Kidney epithelial cell (primary cell): Measurements from ENCODE around the gene PBOV1. TPM values are rescaled to one million over a fixed set of nuclear protein-coding genes. Genes with fewer than 3 reads are reported as not detected.

Experiments
- DNase-seq: peaks from one replicate; pipeline ENCODE4 v3.0.0-alpha.2; 2010; ENCODE audit warnings: low read depth
- H3K27me3 ChIP-seq: 2 replicates; pipeline ENCODE4 v1.6.0; 2011; ENCODE audit warnings: low read length; ENCODE audit not compliant: control insufficient read depth, insufficient read depth
- H3K36me3 ChIP-seq: 2 replicates; pipeline ENCODE4 v1.5.1; 2011; ENCODE audit warnings: low read length; ENCODE audit not compliant: control insufficient read depth, insufficient read depth
- H3K4me3 ChIP-seq: 2 replicates; pipeline ENCODE4 v1.5.1; 2011; ENCODE audit warnings: low read depth, mild to moderate bottlenecking, control low read depth, low read length
- CTCF ChIP-seq: IDR thresholded peaks from 2 replicates; pipeline ENCODE4 v1.5.1; 2011; ENCODE audit warnings: mild to moderate bottlenecking, moderate library complexity, low read length, control low read depth, inconsistent platforms; ENCODE audit not compliant: insufficient read depth, poor library complexity, severe bottlenecking
- total RNA-seq: library from RNA; depleted of rRNA; stranded (reverse); fragments of >200 nt; gene quantifications from 2 replicates; pipeline ENCODE4 v1.2.3, GENCODE V29; 2015

Gene PBOV1
- total RNA-seq, 1 donor from 2014 or later: not detected

GRCh38 chr6:138241934-138242333 lies 23.6 kb upstream of the PBOV1 start:
- TF ChIP-seq CTCF: no peak
- H3K27me3 ChIP-seq: no peaks in the 10 kb centered on the region
- H3K36me3 ChIP-seq: no peaks in the 10 kb centered on the region
- no peak overlapping the region for H3K4me3 ChIP-seq
- DNase-seq: no peak

- no peak for TF ChIP-seq CTCF
- Histone ChIP-seq H3K36me3 (no peaks in the 10 kb centered on the region), H3K27me3 (no peaks in the 10 kb centered on the region), H3K4me3 (no peak overlapping the region)
- DNase-seq: no peak
Measured at GRCh38 chr6:138241381-138241780, 23.1 kb upstream of the PBOV1 start.

- no peak for DNase-seq
- no peak overlapping the region for H3K4me3 ChIP-seq
- no peak for TF ChIP-seq CTCF
- no peaks in the 10 kb centered on the region for H3K27me3 ChIP-seq
- H3K36me3 ChIP-seq: no peaks in the 10 kb centered on the region
Measured at GRCh38 chr6:138240476-138241245, 22.4 kb upstream of the PBOV1 start.

GRCh38 chr6:138239774-138240173 lies 21.5 kb upstream of the PBOV1 start:
- Histone ChIP-seq H3K36me3 (no peaks in the 10 kb centered on the region), H3K4me3 (no peak overlapping the region), H3K27me3 (no peaks in the 10 kb centered on the region)
- no peak for DNase-seq
- TF ChIP-seq CTCF: no peak

- no peak for TF ChIP-seq CTCF
- Histone ChIP-seq H3K27me3 (no peaks in the 10 kb centered on the region), H3K36me3 (no peaks in the 10 kb centered on the region), H3K4me3 (no peak overlapping the region)
- no peak for DNase-seq
Measured at GRCh38 chr6:138238368-138238767, 20.1 kb upstream of the PBOV1 start.

GRCh38 chr6:138237463-138237862 lies 19.2 kb upstream of the PBOV1 start:
- Histone ChIP-seq H3K36me3 (no peaks in the 10 kb centered on the region), H3K4me3 (no peak overlapping the region), H3K27me3 (no peaks in the 10 kb centered on the region)
- TF ChIP-seq CTCF: no peak
- DNase-seq: no peak
